GM12878 (cell line): Measurements from ENCODE around the gene AGXT. TPM values are rescaled to one million over a fixed set of nuclear protein-coding genes. Genes with fewer than 3 reads are reported as not detected.

Source experiments
- ATAC-seq: fragments of 200-7000 bp; cut with Tn5 transposase; 3 replicates; pipeline ENCODE4 v1.9.1; 2020; ENCODE audit warnings: mild to moderate bottlenecking, moderate library complexity
- BruUV-seq: library from RNA; stranded (reverse); fragments of 400-500 nt; replicated peaks from 2 replicates; lab custom pipeline; 2021; lab: Mats Ljungman, UMichigan
- CTCF ChIA-PET: fragments of 300-600 bp; sonication (Branson Sonifier 250); formaldehyde crosslinking; extraction: SDS; loops from one replicate; lab custom pipeline; 2021; ENCODE audit warnings: inconsistent platforms; lab: Yijun Ruan, JAX
- POLR2A ChIA-PET: fragments of 350-600 bp; formaldehyde crosslinking; extraction: SDS; loops from one replicate; lab custom pipeline; 2021; ENCODE audit warnings: inconsistent platforms; lab: Charles Lee
- RAD21 ChIA-PET: fragments of 300-600 bp; sonication (Branson Sonifier 250); formaldehyde crosslinking; loops from one replicate; lab custom pipeline; 2023; ENCODE audit warnings: antibody characterized with exemption; ENCODE audit not compliant: unreplicated experiment; lab: Charles Lee
- SMC1A ChIA-PET: fragments of 300-600 bp; sonication (Branson Sonifier 250); formaldehyde crosslinking; loops from one replicate; lab custom pipeline; 2023; ENCODE audit not compliant: unreplicated experiment, uncharacterized antibody; lab: Charles Lee
- DNase-seq: peaks from one replicate; pipeline ENCODE4 v3.0.0-alpha.2; 2011; ENCODE audit warnings: low read depth, low spot score
- FAIRE-seq: peaks from 3 replicates; lab custom pipeline; 2011; peaks lifted over from hg19 to GRCh38; lab: Jason Lieb, UNC
- H2AFZ ChIP-seq: 2 replicates; pipeline ENCODE4 v1.6.0; 2011; ENCODE audit warnings: low read depth, low read length, control low read depth; ENCODE audit not compliant: control insufficient read depth
- H3K27ac ChIP-seq: 2 replicates; pipeline ENCODE4 v1.5.1; 2011; ENCODE audit warnings: control low read depth; ENCODE audit not compliant: control insufficient read depth, insufficient read depth
- H3K27me3 ChIP-seq, 2 experiments: replicated peaks in 1 of 2; 2 replicates each; pipeline versions ENCODE4 v1.6.0 to v1.6.1; 2011; ENCODE audit warnings: low read length in 1 of 2; ENCODE audit not compliant: control insufficient read depth in 2 of 2, insufficient read depth in 2 of 2
- H3K36me3 ChIP-seq, 2 experiments: 2 replicates each; pipeline ENCODE4 v1.5.1; 2011; ENCODE audit warnings: low read length in 1 of 2; ENCODE audit not compliant: control insufficient read depth in 2 of 2, insufficient read depth in 2 of 2
- H3K4me1 ChIP-seq: 2 replicates; pipeline ENCODE4 v1.6.1; 2011; ENCODE audit warnings: mild to moderate bottlenecking, low read length, moderate library complexity, mixed read lengths; ENCODE audit not compliant: control insufficient read depth, insufficient read depth
- H3K4me2 ChIP-seq: 2 replicates; pipeline ENCODE4 v1.6.0; 2011; ENCODE audit warnings: control low read depth; ENCODE audit not compliant: control insufficient read depth, insufficient read depth
- H3K4me3 ChIP-seq: fragments of 200-600 bp; sonication (generic); 2 replicates; pipeline ENCODE4 v1.5.1; 2016
- H3K79me2 ChIP-seq: 2 replicates; pipeline ENCODE4 v1.6.0; 2011; ENCODE audit warnings: low read length; ENCODE audit not compliant: control insufficient read depth, insufficient read depth
- H3K9ac ChIP-seq: 2 replicates; pipeline ENCODE4 v1.8.0; 2011; ENCODE audit warnings: low read length, control low read depth, mixed read lengths; ENCODE audit not compliant: control insufficient read depth, insufficient read depth
- H3K9me3 ChIP-seq: replicated peaks from 3 replicates; pipeline ENCODE4 v1.5.1; 2011; ENCODE audit warnings: mild to moderate bottlenecking, low read length; ENCODE audit not compliant: control insufficient read depth, insufficient read depth
- H4K20me1 ChIP-seq: 2 replicates; pipeline ENCODE4 v1.6.0; 2011; ENCODE audit not compliant: control insufficient read depth, insufficient read depth
- BCL11A ChIP-seq: IDR thresholded peaks from 2 replicates; pipeline ENCODE4 v1.6.1; 2011; ENCODE audit warnings: low read depth, low read length
- FOXK2 ChIP-seq: fragments of 450-650 bp; IDR thresholded peaks from 2 replicates; pipeline ENCODE4 v1.6.1; 2017; ENCODE audit warnings: mild to moderate bottlenecking, moderate library complexity
- NKRF ChIP-seq: fragments of 450-650 bp; conservative IDR thresholded peaks from 2 replicates; pipeline ENCODE4 v1.6.1; 2017; ENCODE audit warnings: mild to moderate bottlenecking, moderate library complexity
- POLR2AphosphoS5 ChIP-seq: IDR thresholded peaks from 2 replicates; pipeline ENCODE4 v1.6.1; 2011; ENCODE audit warnings: mild to moderate bottlenecking, low read length, inconsistent platforms
- PRDM15 ChIP-seq: fragments of 450-650 bp; formaldehyde crosslinking; IDR thresholded peaks from 2 replicates; pipeline ENCODE4 v1.4.0; 2020; ENCODE audit warnings: mild to moderate bottlenecking, moderate library complexity
- SIN3A ChIP-seq: IDR thresholded peaks from 2 replicates; pipeline ENCODE4 v1.6.1; 2012; ENCODE audit warnings: low read depth, low read length, improper control_type of control experiment
- SUZ12 ChIP-seq: fragments of 200-600 bp; sonication (generic); IDR thresholded peaks from one replicate; pipeline ENCODE4 v1.6.1; 2018; ENCODE audit warnings: antibody characterized with exemption, mild to moderate bottlenecking; ENCODE audit not compliant: unreplicated experiment
- TAF1 ChIP-seq: IDR thresholded peaks from 2 replicates; pipeline ENCODE4 v1.6.1; 2011; ENCODE audit warnings: mild to moderate bottlenecking, low read depth, low read length, borderline replicate concordance
- ZBTB11 ChIP-seq: fragments of 450-650 bp; formaldehyde crosslinking; IDR thresholded peaks from 2 replicates; pipeline ENCODE4 v1.5.0; 2022; ENCODE audit warnings: mild to moderate bottlenecking, missing genetic modification characterization
- WGBS: methylation state at CpG from one replicate; pipeline ENCODE4 v1.1.6; 2016; ENCODE audit warnings: low lambda C conversion rate; ENCODE audit not compliant: insufficient replicate concordance, insufficient coverage; ENCODE audit errors: missing lambda C conversion rate; 5-methylcytosine and 5-hydroxymethylcytosine counted together
- in situ Hi-C: fragments of 300-500 bp; cut with MboI; formaldehyde crosslinking; loops from 9 replicates; pipeline ENCODE4 v1.14.3; 2018; ENCODE audit warnings: mixed read lengths
- intact Hi-C: fragments of 100-400 bp; cut with micrococcal nuclease; formaldehyde crosslinking; loops from one replicate; pipeline ENCODE4 v1.14.2; 2022; ENCODE audit not compliant: unreplicated experiment
- polyA plus RNA-seq, 11 experiments: library from polyadenylated mRNA; depleted of rRNA in 4 of 11; unstranded in 6 of 11; stranded (reverse) in 5 of 11; fragments of >200 nt; fragmentation: Nextera tagmentation in 4 of 11; fragmentation: Illumina TruSeq in 1 of 11; extraction: Ambion mirVana in 4 of 11; extraction: Trizol in 1 of 11; gene quantifications; 1 replicate in 1 of 11; 2 replicates in 10 of 11; pipeline versions ENCODE4 v1.2.1 to v1.2.3, GENCODE V29; 2011 to 2016; ENCODE audit warnings: inconsistent platforms in 2 of 11, missing spikeins in 2 of 11, low read depth in 1 of 11
- total RNA-seq, 4 experiments: library from RNA; depleted of rRNA in 3 of 4; stranded (reverse); fragments of >200 nt in 3 of 4; fragmentation: Illumina TruSeq in 1 of 4; extraction: Trizol in 1 of 4; gene quantifications; 2 replicates each; pipeline versions ENCODE4 v1.2.1 to v1.2.3, GENCODE V29; 2013 to 2021

AGXT gene
- total and polyA plus RNA-seq, 10 of the 15 experiments (the other 5 are each of a cell fraction or from before 2014, with no cell fraction given): 0.18 TPM; not detected in 9

- ChIA-PET POLR2A (no interaction called here), CTCF (no interaction called here), RAD21 (no interaction called here), SMC1A (no interaction called here)
- Histone ChIP-seq H3K27me3 (no peaks in the 10 kb centered on the region; a peak in 1 of 4 replicates), H3K79me2 (no peaks in the 10 kb centered on the region), H3K9ac (no peak overlapping the region), H2AFZ (no peak overlapping the region), H3K27ac (no peak overlapping the region), H3K4me1 (no peaks in the 10 kb centered on the region), H3K4me3 (no peak overlapping the region), H3K36me3 (no peaks in the 10 kb centered on the region), H4K20me1 (no peaks in the 10 kb centered on the region), H3K9me3 (no peaks in the 10 kb centered on the region), H3K4me2 (no peak overlapping the region)
- FAIRE-seq (no peak), DNase-seq (no peak), ATAC-seq (no peak)
- no TSS peak for BruUV-seq
- in situ Hi-C loops (no loop called here), intact Hi-C loops (no loop called here)
- WGBS: 23% methylated on average over 3 of the region's 3 CpGs
- TF ChIP-seq POLR2AphosphoS5 (no peak), ZBTB11 (CRISPR knock-in tag) (no peak)
Observed at GRCh38 chr2:240884745-240885144, 16.1 kb downstream of the AGXT start.

GRCh38 chr2:240885566-240885965, 16.9 kb downstream of the AGXT start:
- ChIA-PET CTCF (no interaction called here), RAD21 (no interaction called here), POLR2A (no interaction called here), SMC1A (no interaction called here)
- DNase-seq (no peak), FAIRE-seq (no peak), ATAC-seq (no peak)
- Histone ChIP-seq H3K9ac (no peak overlapping the region), H2AFZ (no peak overlapping the region), H3K27me3 (no peaks in the 10 kb centered on the region; a peak in 1 of 4 replicates), H3K9me3 (no peaks in the 10 kb centered on the region), H3K4me1 (no peaks in the 10 kb centered on the region), H3K4me2 (no peak overlapping the region), H3K36me3 (no peaks in the 10 kb centered on the region), H3K4me3 (no peak overlapping the region), H3K27ac (no peak overlapping the region), H3K79me2 (no peaks in the 10 kb centered on the region), H4K20me1 (no peaks in the 10 kb centered on the region)
- no TSS peak for BruUV-seq
- in situ Hi-C loops (no loop called here), intact Hi-C loops (no loop called here)
- 0% methylated on average over 1 of the region's 1 CpG for WGBS
- TF ChIP-seq BCL11A: no peak
- no peak for TF ChIP-seq FOXK2
- no peak for TF ChIP-seq TAF1
- no peak for TF ChIP-seq SIN3A
- TF ChIP-seq SUZ12: no peak
- TF ChIP-seq NKRF: no peak
- no peak for TF ChIP-seq PRDM15
